GM10248 (cell line): ENCODE measurements around the gene TDRD12.

Source experiments
- CTCF ChIA-PET: fragments of 300-600 bp; sonication (Branson Sonifier 250); formaldehyde crosslinking; extraction: SDS; loops from one replicate; lab custom pipeline; 2021; ENCODE audit warnings: antibody characterized with exemption; lab: Yijun Ruan, JAX
- POLR2A ChIA-PET: fragments of 350-650 bp; sonication (Branson Sonifier 250); formaldehyde crosslinking; extraction: SDS; loops from one replicate; lab custom pipeline; 2020; ENCODE audit warnings: antibody characterized with exemption; lab: Yijun Ruan, JAX
- DNase-seq: peaks from one replicate; pipeline ENCODE4 v3.0.0; 2012; ENCODE audit errors: extremely low spot score
- CTCF ChIP-seq: IDR thresholded peaks from 2 replicates; pipeline ENCODE4 v1.5.1; 2012; ENCODE audit warnings: mild to moderate bottlenecking, low read depth; ENCODE audit errors: extremely low read depth, missing control alignments, control extremely low read depth

TDRD12 gene

GRCh38 chr19:32870981-32871451 is 151.4 kb downstream of the TDRD12 start:
- CTCF ChIA-PET = no interaction called here
- POLR2A ChIA-PET = no interaction called here

GRCh38 chr19:32872391-32872790 is 152.8 kb downstream of the TDRD12 start:
- DNase-seq = no peak
- CTCF ChIA-PET = no interaction called here
- TF ChIP-seq CTCF = no peak
- POLR2A ChIA-PET = no interaction called here

More at GRCh38 chr19:32870981-32871451, 151.4 kb downstream of the TDRD12 start:
- TF ChIP-seq CTCF = no peak
- no peak for DNase-seq

- POLR2A ChIA-PET = no interaction called here
- no peak for DNase-seq
- CTCF ChIA-PET = no interaction called here
- no peak for TF ChIP-seq CTCF
These were observed 153.8 kb downstream of the TDRD12 start for GRCh38 chr19:32873247-32873959.

GRCh38 chr19:32874605-32875004 is 155.0 kb downstream of the TDRD12 start:
- CTCF ChIA-PET = no interaction called here
- POLR2A ChIA-PET = no interaction called here
- TF ChIP-seq CTCF = no peak
- DNase-seq = no peak

DNA sequence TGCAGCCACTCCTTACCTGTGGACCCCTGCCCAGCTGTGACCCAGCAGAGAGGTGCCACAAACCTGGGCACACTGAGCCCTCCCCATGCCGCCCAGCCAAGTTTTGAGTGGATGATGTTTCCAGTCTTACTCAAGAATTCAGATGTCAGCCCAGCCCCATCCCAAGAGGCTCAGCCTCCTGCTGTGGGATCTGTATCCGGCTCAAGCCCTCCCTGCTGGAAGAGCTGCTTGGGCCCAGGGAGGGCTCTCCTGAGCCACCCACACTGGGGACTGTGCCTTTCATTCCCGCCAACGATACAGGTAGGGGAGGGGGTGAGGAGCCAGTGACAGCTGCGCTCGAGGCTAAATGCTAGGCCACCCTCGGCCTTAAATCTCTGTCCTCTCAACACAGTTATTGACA is 155.9 kb downstream of the TDRD12 start:
- POLR2A ChIA-PET = no interaction called here
- no peak for DNase-seq
- CTCF ChIA-PET = no interaction called here
- TF ChIP-seq CTCF = no peak

DNA sequence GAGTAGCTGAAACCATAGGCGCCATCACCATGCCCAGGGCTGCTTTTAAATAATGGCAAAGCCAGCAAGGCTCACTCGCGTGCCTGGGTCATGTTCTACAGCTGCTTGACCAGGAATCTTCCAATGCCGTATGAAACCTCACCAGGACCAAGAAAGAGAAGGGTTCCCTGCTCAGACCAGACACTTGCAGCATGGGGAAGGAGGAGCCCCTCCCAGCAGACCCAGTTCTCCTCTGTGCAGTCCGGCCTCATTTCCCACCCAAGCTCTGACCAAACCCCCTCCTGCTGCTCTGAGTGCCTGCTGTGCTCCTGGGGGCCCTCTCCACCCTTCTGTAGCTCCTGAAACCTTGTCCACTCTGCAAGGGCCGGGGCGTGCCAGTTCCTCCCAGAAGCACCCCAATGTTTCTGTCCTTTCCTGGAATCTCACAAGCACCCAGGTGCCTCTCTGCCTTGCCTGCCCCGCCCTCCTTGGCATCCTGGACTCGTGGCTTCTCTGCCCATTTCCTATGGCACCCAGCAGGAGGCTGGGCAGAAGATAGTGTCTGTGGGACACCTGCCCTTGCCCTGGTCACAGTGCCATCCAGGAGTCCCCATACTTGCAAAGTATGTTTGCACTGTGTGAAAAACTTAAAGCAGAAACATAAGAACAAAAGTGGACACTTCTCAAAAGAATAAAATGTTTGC is 156.8 kb downstream of the TDRD12 start:
- CTCF ChIA-PET = no interaction called here
- POLR2A ChIA-PET = interaction anchor here (0.6 kb wide), 1 partner anchor 11 kb away, joined by 4 read pairs; no protein-coding TSS in a partner anchor
- TF ChIP-seq CTCF = no peak

More for the DNA sequence above, 156.8 kb downstream of the TDRD12 start:
- no peak for DNase-seq
